Transverse colon (tissue), 4 donors: Measurements from ENCODE around the gene TNS1. TPM values are rescaled to one million over a fixed set of nuclear protein-coding genes. Genes with fewer than 3 reads are reported as not detected.

ENCODE experiments used
- DNase-seq: peaks from one replicate; pipeline ENCODE4 v3.0.0-alpha.2; 2019
- H3K27ac ChIP-seq, 4 donors: fragments of 200-600 bp; sonication (generic); 2 replicates each; pipeline ENCODE4 v1.5.1; 2016 to 2018; ENCODE audit warnings: inconsistent platforms in 4 of 4
- H3K27me3 ChIP-seq: fragments of 200-600 bp; sonication (generic); 2 replicates; pipeline ENCODE4 v1.5.1; 2017; ENCODE audit warnings: inconsistent platforms
- H3K36me3 ChIP-seq, 4 donors: fragments of 200-600 bp; sonication (generic); 2 replicates each; pipeline ENCODE4 v1.5.1; 2017 to 2019; ENCODE audit warnings: inconsistent platforms in 4 of 4
- H3K4me1 ChIP-seq, 4 donors: fragments of 200-600 bp; sonication (generic); 2 replicates each; pipeline ENCODE4 v1.5.1; 2017 to 2020; ENCODE audit warnings: inconsistent platforms in 4 of 4
- H3K4me3 ChIP-seq, 4 donors: fragments of 200-600 bp; sonication (generic); 1 replicate in 1 of 4; 2 replicates in 3 of 4; pipeline versions ENCODE4 v1.5.1 to v1.6.1; 2017 to 2019; ENCODE audit warnings: inconsistent platforms in 4 of 4
- H3K9me3 ChIP-seq, 2 donors: fragments of 200-600 bp; sonication (generic); 2 replicates each; pipeline ENCODE4 v1.5.1; 2017 to 2019; ENCODE audit warnings: inconsistent platforms in 2 of 2
- CTCF ChIP-seq, 5 experiments: fragments of 200-600 bp in 3 of 5; fragments of 450-650 bp in 2 of 5; sonication (generic) in 3 of 5; IDR thresholded peaks; 1 replicate in 2 of 5; 2 replicates in 3 of 5; pipeline ENCODE4 v1.5.1; 2016 to 2017; ENCODE audit warnings: antibody characterized with exemption in 5 of 5, inconsistent platforms in 3 of 5, mild to moderate bottlenecking in 2 of 5, moderate library complexity in 1 of 5
- EP300 ChIP-seq: sonication (generic); formaldehyde crosslinking; IDR thresholded peaks from one replicate; pipeline ENCODE4 v1.6.1; 2017; ENCODE audit warnings: antibody characterized with exemption, low read depth
- POLR2A ChIP-seq: fragments of 450-650 bp; IDR thresholded peaks from one replicate; pipeline ENCODE4 v1.6.1; 2016; ENCODE audit warnings: antibody characterized with exemption, mild to moderate bottlenecking, moderate library complexity
- POLR2AphosphoS5 ChIP-seq, 3 donors: sonication (generic); formaldehyde crosslinking; IDR thresholded peaks; one replicate each; pipeline ENCODE4 v1.6.1; 2016; ENCODE audit warnings: antibody characterized with exemption in 3 of 3
- WGBS, 2 donors: methylation state at CpG; one replicate each; pipeline ENCODE4 v1.1.5; 2018; ENCODE audit warnings: low coverage in 1 of 2; 5-methylcytosine and 5-hydroxymethylcytosine counted together
- in situ Hi-C, 4 donors: fragments of 200-750 bp; cut with MboI; loops; one replicate each; pipeline versions ENCODE4 v1.15.0 to v1.15.1; 2017; ENCODE audit warnings: low sequenced_read_pairs in 3 of 4, low pct_ligation_motif_present in 1 of 4, low pct_unique_long_range_greater_than_20kb in 1 of 4
- intact Hi-C: fragments of 100-400 bp; cut with DNase I; formaldehyde crosslinking; loops from one replicate; pipeline ENCODE4 v1.15.1; 2023; ENCODE audit warnings: low total_unique reads
- total RNA-seq, 4 donors: library from RNA; depleted of rRNA; stranded (reverse); fragments of >200 nt; gene quantifications; one replicate each; pipeline ENCODE4 v1.1.0, GENCODE V29; 2016

The TNS1 gene
- total RNA-seq, 4 donors from 2014 or later = 101 to 487 (median 231) TPM

- peaks cover 24 to 62% (median 49%) of the 10 kb centered on the region in 4 donors for H3K4me1 ChIP-seq
- in situ Hi-C loops = loop anchor here in 1 of 4 donors (10.0 kb wide), 1 partner anchor 85 kb away; no protein-coding TSS in a partner anchor
- H3K4me3 ChIP-seq = no peak overlapping the region
- no peaks in the 10 kb centered on the region for H3K9me3 ChIP-seq
- TF ChIP-seq CTCF (IDR thresholded peaks at IDR 0.05) (peak; percentile 52 to 64 (median 58)), POLR2A (no peak), POLR2AphosphoS5 (IDR thresholded peaks at IDR 0.05) (peak in 1 of 3 donors; percentile 11), EP300 (no peak)
- 36% methylated on average over 11 of the region's 11 CpGs; no CpG with 5 or more reads in 1 of the 2 donors for WGBS, 2 donors
- intact Hi-C loops = no loop called here
- H3K27me3 ChIP-seq = no peaks in the 10 kb centered on the region
- H3K36me3 ChIP-seq = peaks cover 0 to 8% (median 0%) of the 10 kb centered on the region in 4 donors
- peak; percentile 72 for DNase-seq
- peak overlapping the region; percentile 65 to 95 (median 89) for H3K27ac ChIP-seq
Observed at GRCh38 chr2:217899231-217900009, 103.4 kb downstream of the TNS1 start.

- in situ Hi-C loops = no loop called here
- H3K4me3 ChIP-seq = no peak overlapping the region
- intact Hi-C loops = no loop called here
- DNase-seq = no peak
- peaks cover 0 to 8% (median 0%) of the 10 kb centered on the region in 4 donors for H3K36me3 ChIP-seq
- H3K4me1 ChIP-seq = peaks cover 16 to 48% (median 37%) of the 10 kb centered on the region in 4 donors
- H3K27ac ChIP-seq = peak overlapping the region; percentile 65 to 95 (median 89)
- WGBS, 2 donors = 60% methylated on average over 23 of the region's 23 CpGs; no CpG with 5 or more reads in 1 of the 2 donors
- H3K27me3 ChIP-seq = no peaks in the 10 kb centered on the region
- TF ChIP-seq POLR2AphosphoS5 (IDR thresholded peaks at IDR 0.05) (no peak), EP300 (no peak), CTCF (IDR thresholded peaks at IDR 0.05) (no peak), POLR2A (no peak)
- H3K9me3 ChIP-seq = no peaks in the 10 kb centered on the region
Observed at GRCh38 chr2:217897816-217898806, 104.7 kb downstream of the TNS1 start.

GRCh38 chr2:217897091-217897715, 105.6 kb downstream of the TNS1 start:
- WGBS, 2 donors = 76 to 80% methylated on average over 1 to 9 of the region's 9 CpGs
- DNase-seq = no peak
- no peaks in the 10 kb centered on the region for H3K27me3 ChIP-seq
- H3K4me3 ChIP-seq = no peak overlapping the region
- H3K36me3 ChIP-seq = peaks cover 0 to 8% (median 0%) of the 10 kb centered on the region in 4 donors
- intact Hi-C loops = no loop called here
- peak overlapping the region; percentile 65 to 95 (median 89) for H3K27ac ChIP-seq
- H3K9me3 ChIP-seq = no peaks in the 10 kb centered on the region
- in situ Hi-C loops = no loop called here
- TF ChIP-seq POLR2A (no peak), POLR2AphosphoS5 (IDR thresholded peaks at IDR 0.05) (no peak), EP300 (no peak), CTCF (IDR thresholded peaks at IDR 0.05) (no peak)
- peaks cover 14 to 39% (median 28%) of the 10 kb centered on the region in 4 donors for H3K4me1 ChIP-seq
